Keratinocyte (primary cell): ENCODE data around the gene GLUL. TPM values are rescaled to one million over a fixed set of nuclear protein-coding genes. Genes with fewer than 3 reads are reported as not detected.

Source experiments
- DNase-seq: peaks from one replicate; pipeline ENCODE4 v3.0.0-alpha.2; 2011; ENCODE audit warnings: low read depth, missing footprints, low spot score
- FAIRE-seq: peaks from 2 replicates; lab custom pipeline; 2011; peaks lifted over from hg19 to GRCh38; lab: Jason Lieb, UNC
- H2AFZ ChIP-seq: 2 replicates; pipeline ENCODE4 v1.6.0; 2012; ENCODE audit warnings: low read length, control low read depth, inconsistent platforms; ENCODE audit not compliant: control insufficient read depth
- H3K27ac ChIP-seq: 2 replicates; pipeline ENCODE4 v1.5.1; 2011; ENCODE audit warnings: low read length; ENCODE audit not compliant: control insufficient read depth, insufficient read depth
- H3K27me3 ChIP-seq: 3 replicates; pipeline ENCODE4 v1.6.0; 2011; ENCODE audit warnings: low read length; ENCODE audit not compliant: control insufficient read depth, insufficient read depth; ENCODE audit errors: extremely low read depth
- H3K36me3 ChIP-seq, 2 experiments: 2 replicates in 1 of 2; 3 replicates in 1 of 2; pipeline ENCODE4 v1.5.1; 2011; ENCODE audit warnings: low read length in 2 of 2, mild to moderate bottlenecking in 1 of 2; ENCODE audit not compliant: control insufficient read depth in 2 of 2, insufficient read depth in 2 of 2; ENCODE audit errors: extremely low read depth in 1 of 2
- H3K4me1 ChIP-seq: 3 replicates; pipeline ENCODE4 v1.5.1; 2011; ENCODE audit warnings: low read length; ENCODE audit not compliant: control insufficient read depth, insufficient read depth; ENCODE audit errors: extremely low read depth
- H3K4me2 ChIP-seq: 3 replicates; pipeline ENCODE4 v1.6.0; 2011; ENCODE audit warnings: low read depth, low read length; ENCODE audit not compliant: control insufficient read depth, insufficient read depth; ENCODE audit errors: extremely low read depth
- H3K4me3 ChIP-seq, 3 experiments: fragments of 200-600 bp in 1 of 3; sonication (generic) in 1 of 3; 2 replicates in 2 of 3; 3 replicates in 1 of 3; pipeline ENCODE4 v1.5.1; 2011 to 2016; ENCODE audit warnings: low read length in 3 of 3, mild to moderate bottlenecking in 3 of 3, control low read depth in 2 of 3, inconsistent platforms in 1 of 3, low read depth in 1 of 3, mixed read lengths in 1 of 3, mixed run types in 1 of 3, moderate library complexity in 1 of 3; ENCODE audit not compliant: control insufficient read depth in 2 of 3, insufficient read depth in 2 of 3; ENCODE audit errors: extremely low read depth in 1 of 3
- H3K79me2 ChIP-seq: 2 replicates; pipeline ENCODE4 v1.6.0; 2012; ENCODE audit warnings: low read length; ENCODE audit not compliant: control insufficient read depth, insufficient read depth
- H3K9ac ChIP-seq: 3 replicates; pipeline ENCODE4 v1.6.0; 2011; ENCODE audit warnings: low read length; ENCODE audit not compliant: control insufficient read depth, insufficient read depth; ENCODE audit errors: extremely low read depth
- H3K9me1 ChIP-seq: 3 replicates; pipeline ENCODE4 v1.6.0; 2011; ENCODE audit warnings: low read length; ENCODE audit not compliant: control insufficient read depth, insufficient read depth; ENCODE audit errors: extremely low read depth
- H3K9me3 ChIP-seq: 2 replicates; pipeline ENCODE4 v1.5.1; 2012; ENCODE audit warnings: low read depth, low read length; ENCODE audit not compliant: control insufficient read depth
- H4K20me1 ChIP-seq: 3 replicates; pipeline ENCODE4 v1.6.0; 2011; ENCODE audit warnings: low read length; ENCODE audit not compliant: control insufficient read depth, insufficient read depth; ENCODE audit errors: extremely low read depth
- EZH2 ChIP-seq: IDR thresholded peaks from one replicate; pipeline ENCODE4 v1.6.1; 2012; ENCODE audit warnings: inconsistent platforms, mild to moderate bottlenecking, low read length, moderate library complexity
- dilution Hi-C: fragments of 300-500 bp; cut with MboI; formaldehyde crosslinking; loops from one replicate; pipeline ENCODE4 v1.7.0; 2020; ENCODE audit warnings: low sequenced_read_pairs; ENCODE audit not compliant: extremely low pct_ligation_motif_present
- polyA plus RNA-seq, 5 experiments: library from polyadenylated mRNA; depleted of rRNA in 3 of 5; stranded (reverse) in 3 of 5; stranded (forward) in 1 of 5; unstranded in 1 of 5; fragments of >200 nt; gene quantifications; 1 replicate in 1 of 5; 2 replicates in 3 of 5; 3 replicates in 1 of 5; pipeline versions ENCODE4 v1.2.1 to v1.2.3, GENCODE V29; 2011 to 2012; ENCODE audit warnings: missing spikeins in 2 of 5, low read depth in 1 of 5, low replicate concordance in 1 of 5
- TF ChIP-seq, protein P1 (sequence below), 3 experiments: IDR thresholded peaks in 1 of 3; conservative IDR thresholded peaks in 1 of 3; optimal IDR thresholded peaks in 1 of 3; 2 replicates in 2 of 3; 3 replicates in 1 of 3; pipeline versions ENCODE3 to v1.5.1; 2011; ENCODE audit warnings: low read length in 3 of 3, mild to moderate bottlenecking in 3 of 3, moderate library complexity in 2 of 3, control low read depth in 1 of 3, inconsistent platforms in 1 of 3; ENCODE audit not compliant: insufficient read depth in 2 of 3; ENCODE audit errors: extremely low read depth in 1 of 3

GLUL gene
- polyA plus RNA-seq, 1 donor (not counting 4 experiments of a cell fraction or from before 2014, with no cell fraction given), result 593 TPM

DNA sequence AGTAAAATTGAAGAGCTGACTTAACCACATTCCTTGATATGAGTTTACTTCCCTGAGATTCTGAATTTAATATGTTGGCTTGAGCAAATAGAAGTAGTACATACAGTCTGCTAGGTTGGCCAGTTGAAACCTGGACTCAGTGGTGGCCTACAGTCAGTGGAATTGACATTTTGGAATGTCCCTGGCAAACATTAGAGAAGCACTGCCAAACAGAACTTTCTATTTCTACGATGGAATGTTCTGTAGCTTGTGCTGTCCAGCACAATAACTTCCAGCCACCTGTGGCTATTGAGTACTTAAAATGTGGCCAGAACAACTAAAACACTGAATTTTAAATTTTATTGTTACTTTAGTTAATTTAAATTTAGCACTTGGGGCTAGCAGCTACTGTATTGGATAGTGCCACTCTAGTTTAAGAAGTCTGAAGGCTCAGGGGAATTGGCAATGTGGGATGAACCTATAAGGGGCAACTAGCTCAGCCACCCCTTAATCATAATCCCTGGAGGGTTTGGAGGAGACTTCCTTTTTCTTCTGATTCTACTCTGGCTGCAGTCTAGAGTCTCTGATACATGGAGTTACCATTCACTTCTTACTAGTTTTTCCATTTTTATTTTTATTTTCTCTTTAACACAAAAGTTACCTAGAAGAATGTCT lies 19.2 kb upstream of the GLUL start:
- H3K4me3 ChIP-seq, result no peak overlapping the region
- peaks cover 5% of the 10 kb centered on the region for H3K27me3 ChIP-seq
- no peak overlapping the region for H2AFZ ChIP-seq
- H3K27ac ChIP-seq, result no peak overlapping the region
- TF ChIP-seq EZH2, result no peak
- TF ChIP-seq, protein P1, sequence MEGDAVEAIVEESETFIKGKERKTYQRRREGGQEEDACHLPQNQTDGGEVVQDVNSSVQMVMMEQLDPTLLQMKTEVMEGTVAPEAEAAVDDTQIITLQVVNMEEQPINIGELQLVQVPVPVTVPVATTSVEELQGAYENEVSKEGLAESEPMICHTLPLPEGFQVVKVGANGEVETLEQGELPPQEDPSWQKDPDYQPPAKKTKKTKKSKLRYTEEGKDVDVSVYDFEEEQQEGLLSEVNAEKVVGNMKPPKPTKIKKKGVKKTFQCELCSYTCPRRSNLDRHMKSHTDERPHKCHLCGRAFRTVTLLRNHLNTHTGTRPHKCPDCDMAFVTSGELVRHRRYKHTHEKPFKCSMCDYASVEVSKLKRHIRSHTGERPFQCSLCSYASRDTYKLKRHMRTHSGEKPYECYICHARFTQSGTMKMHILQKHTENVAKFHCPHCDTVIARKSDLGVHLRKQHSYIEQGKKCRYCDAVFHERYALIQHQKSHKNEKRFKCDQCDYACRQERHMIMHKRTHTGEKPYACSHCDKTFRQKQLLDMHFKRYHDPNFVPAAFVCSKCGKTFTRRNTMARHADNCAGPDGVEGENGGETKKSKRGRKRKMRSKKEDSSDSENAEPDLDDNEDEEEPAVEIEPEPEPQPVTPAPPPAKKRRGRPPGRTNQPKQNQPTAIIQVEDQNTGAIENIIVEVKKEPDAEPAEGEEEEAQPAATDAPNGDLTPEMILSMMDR (optimal IDR thresholded peaks at IDR 0.05 in 1 of 3, IDR thresholded peaks at IDR 0.05 in 1 of 3, conservative IDR thresholded peaks at IDR 0.05 in 1 of 3; ENCODE audit: extremely low read depth in 1 of 3, insufficient read depth in 2 of 3, low read length in 3 of 3), result no peak
- FAIRE-seq (no peak), DNase-seq (no peak)
- no peaks in the 10 kb centered on the region for H3K9me1 ChIP-seq
- dilution Hi-C loops, result no loop called here
- no peaks in the 10 kb centered on the region for H3K4me1 ChIP-seq
- no peaks in the 10 kb centered on the region for H4K20me1 ChIP-seq
- no peaks in the 10 kb centered on the region for H3K9me3 ChIP-seq
- no peaks in the 10 kb centered on the region for H3K36me3 ChIP-seq
- H3K4me2 ChIP-seq, result no peak overlapping the region
- no peaks in the 10 kb centered on the region for H3K79me2 ChIP-seq
- H3K9ac ChIP-seq, result no peak overlapping the region

DNA sequence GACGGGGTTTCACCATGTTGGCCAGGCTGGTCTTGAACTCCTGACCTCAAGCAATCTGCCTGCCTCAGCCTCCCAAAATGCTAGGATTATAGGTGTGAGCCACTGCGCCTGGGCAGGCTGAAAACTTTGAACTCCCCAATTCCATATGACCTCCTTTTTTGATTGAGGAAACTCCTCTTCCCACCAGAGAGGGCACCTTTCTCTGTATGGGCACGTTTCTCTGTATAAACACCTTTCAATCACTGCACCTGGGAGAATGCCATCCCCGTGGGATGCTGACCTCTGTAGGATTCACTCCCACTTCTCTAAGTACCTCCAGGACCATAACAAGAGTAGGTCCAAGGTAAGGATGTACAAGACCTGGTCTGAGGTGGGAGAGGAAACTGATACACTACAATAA lies 18.5 kb upstream of the GLUL start:
- FAIRE-seq (no peak), DNase-seq (no peak)
- Histone ChIP-seq H3K36me3 (no peaks in the 10 kb centered on the region), H3K9me1 (no peaks in the 10 kb centered on the region), H3K79me2 (no peaks in the 10 kb centered on the region), H3K27me3 (peaks cover 5% of the 10 kb centered on the region), H3K4me2 (no peak overlapping the region), H2AFZ (no peak overlapping the region), H3K4me1 (no peaks in the 10 kb centered on the region), H4K20me1 (no peaks in the 10 kb centered on the region), H3K9me3 (peaks cover 4% of the 10 kb centered on the region), H3K27ac (no peak overlapping the region), H3K9ac (no peak overlapping the region), H3K4me3 (no peak overlapping the region)
- dilution Hi-C loops, result no loop called here
- TF ChIP-seq, protein P1 (optimal IDR thresholded peaks at IDR 0.05 in 1 of 3, IDR thresholded peaks at IDR 0.05 in 1 of 3, conservative IDR thresholded peaks at IDR 0.05 in 1 of 3; ENCODE audit: extremely low read depth in 1 of 3, insufficient read depth in 2 of 3, low read length in 3 of 3), result no peak
- no peak for TF ChIP-seq EZH2
